MM.1S (cell line): ENCODE results near the gene CFAP69.

Source experiments
- CTCF ChIP-seq: fragments of 300-600 bp; sonication (generic); IDR thresholded peaks from 2 replicates; pipeline ENCODE4 v1.5.1; 2016; ENCODE audit warnings: antibody characterized with exemption, low read length, mixed read lengths
- EZH2phosphoT487 ChIP-seq: fragments of 300-600 bp; sonication (generic); IDR thresholded peaks from 2 replicates; pipeline ENCODE4 v1.6.1; 2018; ENCODE audit warnings: antibody characterized with exemption, low read length

- no peak for TF ChIP-seq CTCF
- TF ChIP-seq EZH2phosphoT487, result no peak
Measured at GRCh38 chr7:90225181-90225580, 19.8 kb upstream of the CFAP69 start.
